GM20000 (cell line): ENCODE data around the gene TYW3.

Source experiments
- DNase-seq: peaks from one replicate; pipeline ENCODE4 v3.0.0; 2012; ENCODE audit warnings: low spot score
- TF ChIP-seq, protein P1 (sequence below): IDR thresholded peaks from 2 replicates; pipeline ENCODE4 v1.5.1; 2012; ENCODE audit warnings: mild to moderate bottlenecking, control low read depth; ENCODE audit errors: extremely low read depth, missing control alignments

The TYW3 gene

DNA sequence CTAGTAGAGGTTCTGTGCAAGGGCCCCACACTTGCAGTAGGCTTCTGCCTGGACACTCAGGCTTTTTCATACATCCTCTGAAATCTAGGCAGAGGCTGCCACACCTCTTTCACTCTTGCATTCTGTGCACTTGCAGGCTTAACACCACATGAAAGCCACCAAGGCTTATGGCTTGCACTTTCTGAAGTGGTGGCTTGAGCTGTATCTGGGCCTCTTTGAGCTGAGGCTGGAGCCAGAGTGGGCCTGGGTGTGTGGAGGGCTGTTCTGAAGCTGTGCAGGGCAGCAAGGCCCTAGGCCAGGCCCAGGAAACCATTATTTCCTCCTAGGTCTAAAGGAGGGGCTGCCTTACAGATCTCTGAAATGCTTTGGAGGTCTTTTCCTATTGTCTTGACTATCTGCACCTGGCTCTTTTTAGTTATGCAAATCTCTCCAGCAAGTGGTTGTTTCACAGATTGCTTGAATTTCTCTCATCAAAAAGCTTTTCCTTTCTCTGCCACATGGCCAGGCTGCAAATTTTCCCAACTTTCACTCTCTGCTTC is 66.2 kb downstream of the TYW3 start:
- TF ChIP-seq, protein P1, sequence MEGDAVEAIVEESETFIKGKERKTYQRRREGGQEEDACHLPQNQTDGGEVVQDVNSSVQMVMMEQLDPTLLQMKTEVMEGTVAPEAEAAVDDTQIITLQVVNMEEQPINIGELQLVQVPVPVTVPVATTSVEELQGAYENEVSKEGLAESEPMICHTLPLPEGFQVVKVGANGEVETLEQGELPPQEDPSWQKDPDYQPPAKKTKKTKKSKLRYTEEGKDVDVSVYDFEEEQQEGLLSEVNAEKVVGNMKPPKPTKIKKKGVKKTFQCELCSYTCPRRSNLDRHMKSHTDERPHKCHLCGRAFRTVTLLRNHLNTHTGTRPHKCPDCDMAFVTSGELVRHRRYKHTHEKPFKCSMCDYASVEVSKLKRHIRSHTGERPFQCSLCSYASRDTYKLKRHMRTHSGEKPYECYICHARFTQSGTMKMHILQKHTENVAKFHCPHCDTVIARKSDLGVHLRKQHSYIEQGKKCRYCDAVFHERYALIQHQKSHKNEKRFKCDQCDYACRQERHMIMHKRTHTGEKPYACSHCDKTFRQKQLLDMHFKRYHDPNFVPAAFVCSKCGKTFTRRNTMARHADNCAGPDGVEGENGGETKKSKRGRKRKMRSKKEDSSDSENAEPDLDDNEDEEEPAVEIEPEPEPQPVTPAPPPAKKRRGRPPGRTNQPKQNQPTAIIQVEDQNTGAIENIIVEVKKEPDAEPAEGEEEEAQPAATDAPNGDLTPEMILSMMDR: no peak
- DNase-seq: no peak

DNA sequence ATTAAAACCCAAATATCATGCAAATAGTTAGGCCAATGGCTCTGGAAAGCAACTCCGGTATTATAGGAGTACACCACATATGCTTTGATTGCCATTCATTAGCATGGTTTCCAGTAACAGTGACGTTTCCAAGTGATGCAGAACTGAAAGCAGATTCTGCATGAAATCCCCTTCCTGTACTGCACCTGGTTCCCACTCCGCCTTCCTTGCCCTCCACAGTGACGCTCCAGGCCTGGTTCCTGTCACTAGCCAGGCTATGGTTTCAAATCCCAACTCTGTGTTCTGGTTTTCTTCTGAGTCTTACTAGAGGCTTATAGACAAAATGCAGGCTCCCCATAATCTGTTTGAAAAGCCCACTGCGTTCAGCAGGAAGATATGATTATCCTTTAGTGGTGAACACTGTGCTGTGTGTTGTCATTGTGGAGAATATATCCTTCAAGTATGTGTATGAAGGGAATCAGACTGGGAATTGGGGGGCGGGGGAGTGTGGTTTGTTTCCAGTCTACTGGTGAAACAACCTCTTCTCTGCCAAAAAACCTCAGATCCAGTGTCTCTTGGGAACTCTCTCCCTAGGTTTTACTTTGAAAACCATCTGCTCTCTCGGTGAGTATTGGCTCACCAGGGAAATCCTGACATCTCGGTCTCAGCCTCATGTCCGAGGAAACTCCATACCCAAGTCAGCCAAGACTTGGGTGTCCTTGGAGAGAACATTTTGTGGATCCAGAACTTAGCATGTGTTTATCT is 78.7 kb downstream of the TYW3 start:
- peak; percentile 11 for DNase-seq
- TF ChIP-seq, protein P1: no peak

DNA sequence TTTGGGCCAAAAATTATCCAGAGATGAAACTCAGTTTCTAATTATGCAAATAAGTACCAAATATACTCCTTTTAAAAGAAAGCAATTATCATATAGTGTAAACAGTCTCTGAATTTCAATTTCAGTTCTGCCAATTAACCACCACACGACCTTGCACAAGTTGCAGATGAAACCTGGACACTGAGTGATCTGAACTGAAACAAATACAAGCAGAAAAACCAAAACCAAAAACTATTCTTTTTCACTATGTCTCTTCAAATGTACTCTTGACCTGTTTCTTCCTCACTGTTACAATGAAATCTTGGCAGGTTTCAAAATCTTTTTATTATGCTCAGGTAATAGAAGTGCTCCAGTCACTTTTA is 79.2 kb downstream of the TYW3 start:
- TF ChIP-seq, protein P1: no peak
- DNase-seq: peak; percentile 26
